GM12864 (cell line): Measurements from ENCODE around the gene SKA2.

Experiments used
- DNase-seq: peaks from one replicate; pipeline ENCODE4 v3.0.0-alpha.2; 2011; ENCODE audit warnings: low read depth
- H3K4me3 ChIP-seq: 2 replicates; pipeline ENCODE4 v1.5.1; 2011; ENCODE audit warnings: mild to moderate bottlenecking, low read depth, low read length, control low read depth
- CTCF ChIP-seq: IDR thresholded peaks from 2 replicates; pipeline ENCODE4 v1.5.1; 2011; ENCODE audit warnings: low read depth, mild to moderate bottlenecking, moderate library complexity, low read length, control low read depth, inconsistent platforms; ENCODE audit errors: missing control alignments

The SKA2 gene

GRCh38 chr17:59172436-59173004 is 17.5 kb upstream of the SKA2 start:
- no peak for DNase-seq

DNA sequence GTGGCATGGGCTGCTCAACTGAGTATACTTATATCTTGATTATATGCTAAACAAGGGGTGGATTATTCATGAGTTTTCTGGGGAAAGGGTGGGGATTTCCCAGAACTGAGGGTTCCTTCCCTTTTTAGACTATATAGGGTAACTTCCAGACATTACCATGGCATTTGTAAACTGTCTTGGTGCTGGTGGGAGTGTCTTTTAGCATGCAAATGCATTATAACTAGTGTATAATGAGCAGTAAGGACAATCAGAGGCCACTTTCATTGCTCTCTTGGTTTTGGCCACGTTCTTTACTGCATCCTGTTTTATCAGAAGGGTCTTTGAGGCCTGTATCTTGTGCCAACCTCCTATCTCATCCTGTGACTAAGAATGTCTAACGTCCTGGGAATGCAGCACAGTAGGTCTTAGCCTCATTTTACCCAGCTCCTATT is 12.6 kb upstream of the SKA2 start:
- H3K4me3 ChIP-seq: no peak overlapping the region
- no peak for TF ChIP-seq CTCF
- no peak for DNase-seq

More at GRCh38 chr17:59172436-59173004, 17.5 kb upstream of the SKA2 start:
- TF ChIP-seq CTCF: no peak
- H3K4me3 ChIP-seq: no peak overlapping the region

- no peak for DNase-seq
- no peak overlapping the region for H3K4me3 ChIP-seq
- peak; percentile 74 for TF ChIP-seq CTCF
These were observed 11.0 kb upstream of the SKA2 start for GRCh38 chr17:59165933-59166342.

- no peak for DNase-seq
- TF ChIP-seq CTCF: no peak
- H3K4me3 ChIP-seq: no peak overlapping the region
These were observed 6.5 kb upstream of the SKA2 start for GRCh38 chr17:59161477-59161876.

- peak; percentile 49 for DNase-seq
- H3K4me3 ChIP-seq: peak overlapping the region; percentile 23; the same call in 1 of the 2 replicates
- no peak for TF ChIP-seq CTCF
These were observed 5.4 kb upstream of the SKA2 start for GRCh38 chr17:59160157-59161025.

GRCh38 chr17:59155439-59156177 is 622 bp upstream of the SKA2 start, which contains the start of gene PRR11:
TSS of gene PRR11 (plus strand) at chr17:59155746. CDS start at chr17:59169753, 14,007 bp downstream.
- DNase-seq: peak; percentile 100
- no peak for TF ChIP-seq CTCF
- H3K4me3 ChIP-seq: peak within 1 kb of the TSS; percentile 75
